GM19240 (cell line): ENCODE results near the gene LMBR1L.

Source experiments
- DNase-seq: peaks from one replicate; pipeline ENCODE4 v3.0.0; 2011; ENCODE audit warnings: low spot score; ENCODE audit not compliant: insufficient read length

Gene LMBR1L

DNA sequence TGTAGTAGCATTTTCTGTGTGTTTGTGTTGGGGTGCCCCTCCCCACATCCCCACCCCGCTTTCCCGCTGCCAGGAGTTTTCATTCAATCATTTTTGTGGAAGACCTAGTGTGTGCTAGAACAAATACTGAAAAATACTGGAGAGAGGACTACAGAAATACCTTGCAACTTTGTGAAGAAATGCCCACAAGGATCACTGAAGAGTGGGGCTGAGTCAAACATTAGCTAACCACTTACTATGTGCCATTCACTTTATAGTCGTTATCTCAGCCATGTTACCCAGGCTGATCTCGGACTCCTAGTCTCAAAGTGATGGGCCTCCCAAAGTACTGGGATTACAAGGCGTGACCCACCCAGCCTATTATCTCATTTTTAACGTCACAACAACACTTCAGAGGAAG lies 559 bp upstream of the LMBR1L start:
- DNase-seq: no peak

DNA sequence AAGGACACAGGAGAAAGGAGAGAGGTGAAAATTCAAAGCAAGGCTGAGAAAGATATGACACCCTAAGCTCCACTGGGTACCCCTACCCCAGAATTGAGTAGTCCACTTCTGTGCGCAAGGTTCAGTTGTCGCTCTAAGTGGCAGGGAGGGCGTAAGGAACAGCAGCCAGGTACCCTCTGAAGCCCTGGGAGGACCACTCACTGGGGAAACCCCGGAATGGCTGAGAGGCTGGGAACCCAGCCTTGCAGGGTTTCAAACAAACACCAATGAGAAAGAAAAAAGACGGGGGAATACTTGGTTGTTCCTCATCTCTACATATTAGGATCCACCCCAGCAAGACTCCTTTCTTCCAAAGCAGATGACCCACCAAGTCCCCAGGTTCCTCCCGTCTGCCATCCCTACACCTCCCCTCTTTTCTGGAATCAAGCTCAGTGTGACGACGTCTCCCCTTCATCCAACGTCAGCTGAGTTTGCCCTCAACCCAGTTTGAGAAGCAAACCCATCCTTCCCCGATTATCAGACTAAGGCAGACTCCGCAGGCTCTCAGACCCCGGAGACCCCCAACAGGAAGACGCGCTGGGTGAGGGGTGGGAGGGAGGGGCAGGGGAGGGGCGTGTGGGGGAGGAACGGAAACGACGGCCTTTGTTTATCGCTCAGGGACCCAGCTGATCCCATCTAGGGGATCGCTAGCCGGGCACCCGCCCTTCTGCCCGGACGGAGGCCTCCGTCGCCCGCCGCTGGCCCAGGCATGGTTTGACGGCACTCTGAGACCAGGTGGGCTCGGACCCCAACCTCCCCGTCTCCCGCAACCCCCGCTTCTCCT lies 795 bp downstream of the LMBR1L start:
- DNase-seq: no peak

DNA sequence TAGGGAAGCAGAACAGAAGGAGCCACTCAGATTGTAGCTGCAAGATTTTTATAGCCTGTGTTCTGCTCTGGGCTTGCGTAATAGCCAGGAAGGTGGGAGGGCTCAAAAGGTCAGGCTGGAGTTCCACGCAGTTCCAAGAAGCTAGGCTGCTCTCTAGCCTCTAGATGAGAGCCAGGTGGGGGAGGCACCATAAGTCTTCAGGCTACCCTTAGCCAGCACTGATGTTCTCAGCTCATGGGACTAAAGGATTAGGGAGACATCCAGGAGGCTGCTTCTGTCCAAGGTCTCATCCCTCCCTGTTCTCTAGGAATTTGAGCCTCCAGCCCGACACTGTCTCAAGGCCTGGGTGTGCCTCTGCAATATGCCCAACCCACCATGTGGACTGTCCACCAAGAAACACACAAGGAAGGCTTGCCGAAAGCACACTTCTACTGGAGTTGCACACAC lies 1.7 kb downstream of the LMBR1L start:
- DNase-seq: no peak

DNA sequence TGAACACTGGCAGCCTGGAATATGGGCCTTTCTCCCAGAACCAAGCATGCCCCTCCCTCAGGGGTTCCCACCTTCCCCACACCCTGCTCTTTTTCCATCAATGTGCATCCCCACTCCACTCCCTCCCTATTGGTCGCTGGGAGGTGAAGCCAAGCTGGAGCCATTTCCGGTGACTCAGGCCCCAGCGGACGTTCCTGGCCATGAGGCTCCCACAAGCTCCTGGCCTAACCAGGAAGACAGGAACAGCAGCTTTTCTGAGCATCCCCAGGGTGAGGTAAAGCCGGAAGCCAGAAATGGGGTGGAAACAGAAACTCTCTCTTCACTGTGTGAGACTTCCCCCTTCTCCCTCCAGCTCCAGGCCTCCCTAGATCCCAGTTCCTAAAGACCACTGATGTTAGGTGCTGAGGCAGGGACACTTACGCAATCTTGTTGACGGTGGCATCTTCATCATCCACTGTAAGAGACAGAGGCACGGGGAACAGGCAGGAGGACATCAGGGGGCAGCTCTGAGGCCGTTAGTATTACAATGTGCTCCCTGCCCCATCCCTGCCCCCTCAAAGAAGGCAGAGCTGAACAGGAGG lies 5.1 kb downstream of the LMBR1L start:
- DNase-seq: no peak

DNA sequence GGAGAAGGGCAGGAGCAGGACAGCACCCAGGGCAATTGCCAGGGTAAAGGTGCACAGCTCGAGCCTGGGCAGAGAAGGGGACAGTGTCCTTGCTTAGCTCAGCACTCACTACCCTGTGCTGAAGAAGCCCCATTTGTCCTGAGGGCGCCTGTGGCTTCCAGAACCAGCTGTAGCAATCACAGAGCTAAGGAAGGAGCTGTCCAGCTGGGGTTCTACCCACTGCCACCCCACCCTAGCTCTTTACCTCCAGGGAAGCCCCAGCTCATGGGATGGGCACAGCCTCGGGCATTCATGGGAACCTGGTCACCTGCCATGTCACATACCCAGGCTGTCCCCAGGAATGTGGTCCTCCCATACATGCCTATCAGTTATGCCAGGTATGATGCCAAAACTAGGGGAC lies 5.8 kb downstream of the LMBR1L start:
- DNase-seq: no peak

DNA sequence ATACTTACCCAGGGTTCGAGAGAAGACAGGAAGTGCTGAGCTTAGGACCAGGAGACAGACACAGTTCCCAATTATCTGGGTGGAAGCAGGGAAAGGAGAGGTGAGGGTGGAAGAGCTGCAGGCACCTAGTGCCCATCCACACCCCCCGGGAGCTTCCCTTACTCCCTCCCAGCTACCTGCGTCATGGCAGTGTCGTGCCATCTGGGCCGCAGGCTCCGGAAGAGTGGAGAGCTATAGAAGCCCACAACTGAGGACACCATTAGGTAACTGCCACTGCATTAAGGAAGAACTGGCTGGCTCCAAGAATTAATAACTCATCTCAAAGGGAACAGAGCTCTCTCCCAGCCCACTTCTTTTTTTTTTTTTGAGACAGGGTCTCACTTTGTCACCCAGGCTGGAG lies 10.3 kb downstream of the LMBR1L start:
- no peak for DNase-seq

DNA sequence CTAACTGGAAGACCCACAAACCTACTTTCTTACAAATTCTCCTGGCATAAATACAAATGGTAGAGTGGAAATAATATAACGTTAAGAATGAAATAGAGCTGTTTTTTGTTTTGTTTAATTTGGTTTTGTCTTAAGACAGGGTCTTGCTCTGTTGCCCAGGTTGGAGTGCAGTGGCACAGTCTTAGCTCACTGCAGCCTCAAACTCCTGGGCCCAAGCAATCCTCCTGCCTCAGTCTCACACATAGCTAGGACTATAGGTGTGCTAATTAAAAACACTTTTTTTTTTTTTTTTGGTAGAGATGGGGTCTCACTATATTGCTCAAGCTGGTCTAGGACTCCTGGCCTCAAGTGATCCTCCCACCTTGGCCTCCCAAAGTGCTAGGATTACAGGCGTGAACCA lies 11.9 kb downstream of the LMBR1L start:
- no peak for DNase-seq

DNA sequence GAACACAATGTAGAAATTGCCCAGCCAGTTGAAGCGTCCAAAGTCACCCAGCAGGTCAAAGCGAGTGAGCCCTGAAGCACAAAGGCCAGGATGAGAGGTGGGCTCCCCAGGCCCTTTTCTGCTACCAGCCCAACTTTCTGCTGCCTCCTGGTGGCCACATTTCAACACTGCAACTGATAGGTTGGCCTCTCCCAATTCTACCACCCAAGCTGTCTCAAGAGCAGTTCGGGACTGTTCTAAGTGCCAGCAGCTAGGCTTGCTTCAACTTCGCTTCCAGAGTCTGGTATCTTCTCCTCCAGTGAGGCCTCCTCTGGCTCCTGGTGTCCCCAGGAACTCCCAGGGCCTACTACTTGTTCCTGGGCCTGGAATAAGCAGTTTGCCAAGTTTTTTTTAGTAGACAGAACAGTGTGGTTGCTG lies 12.6 kb downstream of the LMBR1L start:
- peak; percentile 68 for DNase-seq

DNA sequence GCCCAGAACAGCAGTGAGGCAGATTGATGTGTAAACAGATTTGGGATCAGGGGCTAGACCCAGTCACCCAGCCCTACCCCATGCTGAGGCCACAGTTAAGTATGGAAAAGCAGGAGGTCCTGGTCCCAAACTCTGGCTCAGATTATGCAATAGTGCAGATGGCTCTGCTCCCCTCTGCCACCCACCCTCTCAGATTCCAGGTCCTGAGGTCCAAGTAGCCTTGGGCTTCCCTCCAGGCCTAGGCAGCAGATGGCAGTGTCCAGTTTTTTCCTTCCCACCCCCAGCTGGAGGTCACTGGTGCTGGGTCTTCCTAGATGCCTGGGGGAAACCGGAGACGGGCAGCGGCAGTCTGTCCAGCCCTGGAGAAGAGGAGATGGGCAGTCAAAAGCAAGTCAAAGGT lies 13.3 kb downstream of the LMBR1L start:
- DNase-seq: no peak

DNA sequence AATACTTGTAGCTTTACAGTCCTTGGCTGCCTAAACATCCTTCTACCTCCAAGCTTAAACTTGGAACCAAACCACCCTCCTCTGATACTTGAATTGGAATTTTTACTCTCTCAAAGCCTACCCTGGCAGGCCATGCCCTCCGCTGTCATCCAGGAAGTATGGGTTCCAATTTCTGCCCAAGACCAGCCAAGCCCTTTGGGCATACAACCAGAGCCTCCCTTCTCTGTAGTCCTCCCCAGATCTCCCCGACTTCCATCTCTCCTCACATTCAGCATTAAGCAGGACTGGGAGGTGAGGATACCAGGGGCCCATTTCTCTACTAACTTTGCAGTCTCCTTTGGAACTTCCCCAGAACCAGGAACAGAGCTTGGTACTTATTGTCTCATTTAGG lies 15.7 kb downstream of the LMBR1L start:
- DNase-seq: no peak

DNA sequence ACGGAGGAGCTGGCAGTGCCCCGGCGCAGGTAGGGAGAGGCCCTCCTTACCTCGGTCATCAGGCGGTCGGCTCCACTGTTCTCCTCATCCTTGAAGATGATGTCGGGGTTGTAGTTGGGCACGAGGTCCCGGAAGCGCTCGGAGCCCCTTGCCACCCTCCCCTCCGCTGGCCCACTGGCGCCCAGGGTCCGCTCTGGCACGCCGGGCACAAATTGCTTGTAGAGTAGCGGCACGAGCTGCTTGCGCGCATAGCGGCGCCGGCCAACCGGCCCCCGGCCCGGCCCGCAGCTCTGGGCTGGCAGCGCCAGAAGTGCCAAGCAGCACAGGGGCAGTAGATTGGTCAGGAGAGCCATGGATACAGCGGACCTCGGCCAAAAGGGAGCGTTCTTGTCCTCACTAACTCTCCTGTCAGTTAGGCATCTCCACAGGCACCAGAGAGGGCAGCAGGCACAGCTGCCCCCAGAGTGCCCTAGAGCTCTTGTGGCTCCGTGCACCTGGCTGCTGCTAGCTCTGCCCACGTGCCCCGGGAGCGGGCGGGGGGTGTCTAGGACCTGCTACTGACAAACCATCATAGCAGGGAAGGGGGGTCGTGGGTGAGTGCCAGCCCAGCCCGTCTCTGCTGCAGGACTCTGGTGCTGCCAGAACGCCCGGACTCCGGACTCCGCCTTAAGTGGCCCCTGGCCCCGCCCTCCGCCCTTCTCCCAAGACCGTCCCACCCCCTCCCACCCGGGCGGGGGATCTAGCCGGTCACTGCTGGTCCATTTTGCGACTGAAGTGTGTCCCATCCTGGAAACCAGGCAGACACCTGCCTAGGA lies 16.3 kb downstream of the LMBR1L start, which contains the start of gene DHH:
Gene DHH, minus strand, starts transcription at position 642 of the 815 bp plus-strand sequence. Its CDS starts 289 bp downstream, at position 353.
- DNase-seq: no peak

DNA sequence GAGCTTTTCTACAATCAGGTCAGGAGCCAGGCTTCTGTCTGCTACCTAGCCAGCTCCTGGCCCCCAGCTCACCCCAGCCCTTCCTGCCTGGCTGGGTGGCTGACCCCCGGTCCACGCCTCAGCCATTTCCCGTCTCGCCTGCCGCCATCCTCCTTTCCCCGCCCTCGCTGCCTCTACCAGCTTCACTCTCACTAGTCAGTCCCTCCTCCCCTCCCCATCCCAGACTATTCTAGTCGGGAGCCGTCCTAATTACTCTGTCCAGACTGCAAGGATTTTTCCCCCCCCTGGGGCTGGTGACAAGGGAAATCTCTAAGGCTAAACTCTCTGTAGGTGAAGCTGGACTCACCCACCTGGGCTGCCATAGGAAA lies 16.9 kb downstream of the LMBR1L start:
- DNase-seq: no peak

DNA sequence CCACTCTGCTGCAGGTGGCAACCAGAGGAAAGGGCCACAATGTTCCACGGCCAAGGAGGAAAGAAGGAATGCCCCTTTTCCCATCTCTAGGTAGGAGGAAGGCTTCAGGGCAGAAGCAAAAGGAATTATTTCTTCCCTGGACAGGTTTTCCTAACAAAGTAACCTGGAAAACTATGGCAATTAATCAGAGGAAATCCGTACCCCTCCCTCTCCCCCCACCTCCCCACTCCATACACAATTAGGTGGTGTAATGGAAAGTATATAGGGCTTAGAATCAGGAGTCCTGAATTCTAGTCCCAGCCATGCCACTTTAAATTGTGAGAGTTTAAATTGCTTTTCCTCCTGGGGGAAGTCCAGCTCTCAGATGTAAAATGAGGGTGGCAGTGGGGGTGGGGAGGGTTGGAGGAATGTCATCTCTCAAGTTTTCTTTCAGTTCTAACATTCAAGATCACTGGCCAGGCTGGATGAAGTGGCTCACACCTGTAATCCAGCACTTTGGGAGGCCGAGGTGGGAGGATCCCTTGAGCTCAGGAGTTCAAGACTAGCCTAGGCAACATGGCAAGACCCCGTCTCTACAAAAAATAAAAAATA lies 17.7 kb downstream of the LMBR1L start:
- DNase-seq: no peak

DNA sequence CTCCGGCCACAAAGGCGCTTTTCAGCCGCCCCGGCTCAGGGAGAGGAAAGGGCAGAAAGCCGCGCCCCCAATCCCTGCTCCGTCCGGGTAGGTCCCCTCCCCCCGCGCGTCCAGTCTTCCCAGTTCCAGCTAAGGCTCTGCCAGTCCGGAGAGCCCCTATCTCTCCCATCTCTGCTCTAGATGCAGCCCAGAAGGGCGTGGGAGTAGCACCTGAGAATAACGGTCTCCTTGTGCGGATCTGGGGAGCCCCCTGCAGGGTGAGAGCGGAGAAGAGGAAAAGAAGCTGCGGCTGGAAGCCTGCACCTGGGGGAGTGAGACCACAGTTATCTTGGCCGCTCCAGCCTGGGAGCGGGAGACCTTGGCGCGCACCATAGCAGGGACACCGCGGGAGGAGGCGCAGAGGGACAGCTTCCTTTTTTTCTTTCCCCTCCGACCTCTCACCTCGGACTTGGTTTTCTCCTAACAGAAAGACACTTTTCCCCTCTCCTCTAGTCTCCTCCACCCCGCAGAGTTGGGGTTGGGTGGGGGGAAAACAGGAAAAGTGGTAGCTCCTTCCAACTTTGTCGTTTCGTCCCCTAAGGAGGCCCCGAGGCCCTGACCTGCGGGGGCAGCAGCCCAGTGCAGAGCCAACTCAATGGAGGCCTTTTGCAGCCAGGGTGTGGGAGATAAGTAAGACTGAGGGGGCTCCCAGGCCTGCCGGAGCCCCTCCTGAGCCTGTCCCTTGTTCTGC lies 18.4 kb downstream of the LMBR1L start:
- peak; percentile 68 for DNase-seq

DNA sequence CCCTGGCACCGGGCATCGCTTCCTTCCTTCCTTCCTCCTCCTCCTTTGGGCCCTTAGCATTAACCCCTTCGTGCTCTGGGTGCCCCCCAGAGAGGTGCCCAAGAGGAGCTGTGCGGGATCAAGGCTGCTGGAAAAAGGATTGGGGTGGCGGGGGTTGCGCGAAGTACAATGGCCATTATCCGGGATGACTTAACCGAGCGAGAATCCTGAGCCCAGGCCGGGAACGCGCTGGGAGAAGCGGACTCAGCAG lies 18.9 kb downstream of the LMBR1L start:
- no peak for DNase-seq

DNA sequence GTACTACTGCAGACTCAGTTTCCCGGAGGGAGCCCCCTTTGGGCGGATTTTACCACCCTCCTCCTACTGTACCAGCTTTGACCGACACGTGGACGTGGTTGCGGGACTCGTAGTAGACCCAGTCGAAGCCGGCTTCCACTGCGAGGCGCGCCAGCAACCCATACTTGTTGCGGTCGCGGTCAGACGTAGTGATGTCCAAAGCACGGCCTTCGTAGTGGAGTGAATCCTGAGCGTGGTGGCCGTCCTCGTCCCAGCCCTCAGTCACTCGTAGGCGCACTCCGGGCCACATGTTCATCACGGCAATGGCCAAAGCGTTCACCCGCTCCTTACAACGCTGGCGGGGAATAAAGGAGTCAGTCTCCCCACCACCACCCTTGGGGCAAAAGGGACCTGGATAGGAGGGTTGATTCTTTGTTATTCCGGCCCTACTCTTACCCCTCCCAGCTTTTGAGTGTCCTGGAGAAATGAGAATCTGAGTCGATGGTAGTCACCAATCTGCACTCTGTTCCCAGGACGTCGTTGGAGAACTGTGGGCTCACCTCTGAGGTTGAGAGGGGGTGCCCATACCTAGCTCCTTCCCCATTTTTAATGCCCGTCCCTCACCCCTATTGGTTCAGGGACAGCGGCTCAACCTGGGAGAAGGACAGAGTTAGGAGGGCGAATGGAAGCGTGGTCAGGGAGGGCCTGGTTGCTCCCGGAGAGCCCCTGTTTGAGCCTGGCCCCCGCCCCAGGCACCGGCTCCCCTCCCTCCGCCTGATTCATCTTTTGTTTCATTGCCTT lies 19.4 kb downstream of the LMBR1L start:
- no peak for DNase-seq

DNA sequence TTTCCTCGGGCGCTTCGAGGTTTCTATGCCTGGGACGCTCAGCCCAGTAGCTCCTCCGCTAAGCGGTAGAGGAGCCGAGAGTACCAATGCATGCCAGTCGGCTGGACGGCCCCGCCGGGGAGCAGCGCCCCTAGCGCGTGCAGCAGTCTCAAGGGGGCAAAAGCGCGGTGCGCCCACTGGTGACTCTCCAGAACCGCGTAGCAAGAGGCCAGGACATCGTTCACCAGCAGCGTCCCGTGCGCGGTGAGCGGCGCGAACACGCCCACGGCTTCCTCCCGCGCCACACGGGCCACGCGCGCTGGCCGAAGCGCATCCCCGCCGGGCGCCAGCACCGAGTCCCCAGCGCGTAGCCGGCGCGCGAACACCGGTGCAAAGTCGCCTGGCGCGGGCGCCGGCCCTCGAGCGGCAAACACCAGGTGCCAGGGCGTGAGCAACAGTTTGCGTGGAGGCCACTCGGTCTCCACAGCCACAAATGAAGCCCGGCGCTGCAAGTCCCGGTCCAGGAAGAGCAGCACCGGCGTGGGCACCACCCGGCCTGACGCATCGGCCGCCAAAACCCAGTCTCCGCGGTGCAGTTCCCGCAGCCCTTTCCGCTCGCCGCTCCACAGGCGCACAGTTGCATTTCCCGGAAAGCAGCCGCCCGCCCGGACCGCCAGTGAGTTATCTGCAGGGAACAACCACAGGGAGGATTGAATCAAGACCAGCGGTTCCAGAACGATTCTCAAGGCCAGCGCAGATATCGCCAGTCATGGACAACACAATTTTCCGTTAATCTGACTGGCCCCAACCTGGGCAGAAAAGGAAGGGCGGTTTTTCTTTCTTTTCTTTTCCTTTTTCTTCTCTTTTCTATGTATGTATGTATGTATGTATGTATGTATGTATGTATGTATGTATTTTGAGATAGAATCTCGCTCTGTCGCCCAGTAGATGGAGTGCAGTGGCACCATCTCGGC lies 20.6 kb downstream of the LMBR1L start:
- no peak for DNase-seq

DNA sequence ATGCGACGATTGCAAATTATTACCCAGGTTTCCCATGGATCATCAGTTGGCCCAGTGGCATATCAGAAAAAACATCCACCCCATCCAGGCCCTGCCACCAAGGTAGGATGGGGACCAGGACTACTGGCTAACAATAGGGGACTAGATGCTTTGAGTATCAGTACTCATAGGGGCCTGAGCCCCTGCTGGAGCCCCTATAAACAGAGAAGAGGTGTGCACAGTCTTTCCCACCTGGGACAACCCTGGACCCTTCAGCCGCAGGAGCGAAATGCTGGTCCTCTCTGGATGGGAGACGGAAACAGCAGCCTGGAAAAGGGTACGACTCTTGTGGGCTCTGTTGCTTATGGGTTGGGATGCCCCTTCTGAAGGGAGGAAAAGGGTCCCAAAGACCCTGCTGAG lies 21.7 kb downstream of the LMBR1L start:
- DNase-seq: no peak

DNA sequence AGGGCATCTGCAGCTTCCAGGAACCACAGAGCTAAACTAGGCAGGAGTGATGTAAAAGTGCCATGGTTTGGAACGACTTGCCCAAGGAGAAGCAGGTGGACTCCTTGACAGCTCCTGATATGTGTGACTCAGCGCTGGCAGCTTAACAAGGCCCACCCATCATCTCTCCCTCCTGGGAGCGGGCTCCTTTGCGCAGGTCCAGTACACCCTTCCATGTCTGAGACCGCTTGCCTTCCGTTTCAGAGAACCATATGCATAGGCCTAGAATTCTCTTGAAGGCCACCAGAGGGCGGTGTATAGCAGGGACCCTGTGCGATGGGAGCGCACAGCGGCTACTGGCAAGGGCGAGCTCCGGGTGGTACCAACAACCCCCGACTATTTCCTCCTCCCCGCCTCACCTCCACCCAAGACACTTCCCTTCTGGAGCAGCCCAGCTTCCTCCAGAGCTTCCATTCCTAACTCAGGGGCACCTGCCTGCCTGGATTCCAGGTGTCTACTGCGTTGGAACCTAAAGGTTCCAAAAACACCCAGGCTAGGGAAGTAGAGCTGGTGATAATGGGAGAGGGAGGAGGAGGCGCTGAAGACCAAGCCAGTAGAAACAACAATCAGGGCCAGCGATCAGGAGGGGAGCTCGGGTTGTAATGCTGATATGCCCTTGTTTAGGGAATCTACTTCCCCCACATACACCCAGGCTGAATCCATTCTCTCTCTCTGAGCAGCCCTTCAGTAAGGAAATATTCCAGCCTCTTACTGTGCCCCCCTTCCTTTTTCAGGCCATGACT lies 22.3 kb downstream of the LMBR1L start:
- peak; percentile 92 for DNase-seq
